ENCODE measurements around the gene C7orf25. TPM values are rescaled to one million over a fixed set of nuclear protein-coding genes. Genes with fewer than 3 reads are reported as not detected.

C7orf25 gene
- total RNA-seq, 1 experiment from 2014 or later: 10.0 TPM

- H3K4me1 ChIP-seq (ENCODE audit: control insufficient read depth, insufficient read depth, low read length): peaks cover 10% of the 10 kb centered on the region
- intact Hi-C loops (cut with micrococcal nuclease; ENCODE audit: unreplicated experiment): no loop called here
- ATAC-seq (no peak), DNase-seq (ENCODE audit: low read depth, low spot score) (no peak)
- no TSS peak for BruUV-seq (replicated peaks)
- peaks cover 20% of the 10 kb centered on the region for H3K36me3 ChIP-seq (ENCODE audit: control insufficient read depth, insufficient read depth, low read length)
- no peak overlapping the region for H3K4me3 ChIP-seq (ENCODE audit: low read depth in 2 of 2, low read length in 2 of 2)
- H3K27me3 ChIP-seq (ENCODE audit: control insufficient read depth, insufficient read depth, low read length): no peaks in the 10 kb centered on the region
- CTCF ChIA-PET: no interaction called here
- H3K27ac ChIP-seq (ENCODE audit: low read length): no peak overlapping the region
- H3K9me3 ChIP-seq (ENCODE audit: control insufficient read depth, insufficient read depth, low read depth, low read length): no peaks in the 10 kb centered on the region
- in situ Hi-C loops (cut with HindIII; ENCODE audit: low pct_unique_long_range_greater_than_20kb, low sequenced_read_pairs): no loop called here
- POLR2A ChIA-PET: no interaction called here
- TF ChIP-seq SIN3A (IDR thresholded peaks at IDR 0.05; ENCODE audit: borderline replicate concordance, insufficient read depth, low read depth, low read length): no peak
- no peak for TF ChIP-seq POLR2AphosphoS5 (IDR thresholded peaks at IDR 0.05; ENCODE audit: low read depth, low read length)
- no peak for TF ChIP-seq TCF7L2 (IDR thresholded peaks at IDR 0.05; ENCODE audit: low read depth, low read length)
- TF ChIP-seq CTCF (IDR thresholded peaks at IDR 0.05): no peak
- no peak for TF ChIP-seq REST (IDR thresholded peaks at IDR 0.05; ENCODE audit: insufficient read depth in 1 of 2, low read depth in 2 of 2, low read length in 1 of 2)
These were observed 2.1 kb upstream of the C7orf25 start for GRCh38 chr7:42914009-42914408.

- Histone ChIP-seq H3K36me3 (ENCODE audit: control insufficient read depth, insufficient read depth, low read length) (peaks cover 19% of the 10 kb centered on the region), H3K4me3 (ENCODE audit: low read depth in 2 of 2, low read length in 2 of 2) (no peak overlapping the region), H3K9me3 (ENCODE audit: control insufficient read depth, insufficient read depth, low read depth, low read length) (no peaks in the 10 kb centered on the region), H3K4me1 (ENCODE audit: control insufficient read depth, insufficient read depth, low read length) (peaks cover 10% of the 10 kb centered on the region), H3K27me3 (ENCODE audit: control insufficient read depth, insufficient read depth, low read length) (no peaks in the 10 kb centered on the region), H3K27ac (ENCODE audit: low read length) (no peak overlapping the region)
- in situ Hi-C loops (cut with HindIII; ENCODE audit: low pct_unique_long_range_greater_than_20kb, low sequenced_read_pairs) (no loop called here), intact Hi-C loops (cut with micrococcal nuclease; ENCODE audit: unreplicated experiment) (no loop called here)
- DNase-seq (ENCODE audit: low read depth, low spot score) (no peak), ATAC-seq (no peak)
- TF ChIP-seq REST (IDR thresholded peaks at IDR 0.05; ENCODE audit: insufficient read depth in 1 of 2, low read depth in 2 of 2, low read length in 1 of 2): no peak
- TF ChIP-seq TCF7L2 (IDR thresholded peaks at IDR 0.05; ENCODE audit: low read depth, low read length): no peak
- no peak for TF ChIP-seq SIN3A (IDR thresholded peaks at IDR 0.05; ENCODE audit: borderline replicate concordance, insufficient read depth, low read depth, low read length)
- TF ChIP-seq POLR2AphosphoS5 (IDR thresholded peaks at IDR 0.05; ENCODE audit: low read depth, low read length): no peak
- TF ChIP-seq CTCF (IDR thresholded peaks at IDR 0.05): no peak
- ChIA-PET CTCF (no interaction called here), POLR2A (no interaction called here)
- no TSS peak for BruUV-seq (replicated peaks)
These were observed 1.7 kb upstream of the C7orf25 start for GRCh38 chr7:42913591-42913990.
